DMS79 treated with DMSO at 0.1 percent for 48 hours (cell line): Measurements from ENCODE around the gene YY2.

Experiments used
- DNase-seq: peaks from one replicate; lab custom pipeline; 2025; lab: John Stamatoyannopoulos, UW

The YY2 gene

DNA sequence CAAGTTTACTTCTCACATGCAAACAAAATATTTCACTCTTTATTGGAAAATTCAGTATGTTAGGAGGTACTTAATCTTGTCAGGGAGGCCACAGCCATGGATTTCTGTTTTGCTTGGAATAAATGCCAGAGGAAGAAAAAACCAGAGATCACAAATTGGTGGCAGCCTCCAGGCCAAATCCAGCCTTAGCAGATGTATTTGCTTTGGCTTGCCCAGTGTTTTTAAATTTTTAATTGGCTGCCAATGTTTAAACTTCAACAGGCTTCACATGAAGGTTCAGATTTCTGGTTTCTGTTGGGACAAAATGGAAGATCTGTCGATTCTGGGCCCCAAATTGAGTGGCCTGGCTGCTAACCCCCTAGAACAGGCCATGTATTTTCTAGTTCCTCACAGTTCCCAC, 19.2 kb downstream of the YY2 start:
- DNase-seq, result no peak

DNA sequence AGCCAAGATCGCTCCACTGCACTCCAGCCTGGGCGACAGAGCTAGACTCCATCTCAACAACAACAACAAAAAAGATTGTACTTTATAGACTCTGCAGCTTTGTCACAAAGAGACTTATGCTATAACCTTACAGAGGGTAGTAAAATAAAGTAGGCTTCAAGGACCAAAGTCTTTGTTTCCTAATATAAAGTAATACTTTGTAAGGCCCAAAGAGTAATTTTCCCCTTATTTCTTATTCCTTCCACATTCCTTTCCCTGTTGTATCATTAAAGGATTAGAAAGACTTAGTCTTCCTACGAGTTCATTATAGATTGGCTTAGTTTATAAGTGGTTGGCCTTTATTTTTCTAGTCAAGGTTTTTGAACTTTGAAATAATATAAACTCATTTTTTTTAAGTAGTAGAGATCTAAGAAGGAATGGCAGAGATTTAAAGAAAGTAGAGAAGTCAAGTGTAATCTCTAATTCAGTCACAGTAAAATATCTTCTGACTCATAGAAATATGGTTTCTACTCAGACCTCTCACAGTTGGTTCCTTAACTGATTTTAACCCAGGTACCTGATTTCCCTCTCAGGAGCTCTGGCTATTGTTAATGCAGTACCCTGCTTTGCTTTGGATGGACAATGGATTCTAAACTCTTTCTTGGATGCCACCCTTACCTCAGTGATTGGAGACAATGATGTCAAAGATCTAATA, 26.2 kb downstream of the YY2 start:
- DNase-seq, result no peak

DNA sequence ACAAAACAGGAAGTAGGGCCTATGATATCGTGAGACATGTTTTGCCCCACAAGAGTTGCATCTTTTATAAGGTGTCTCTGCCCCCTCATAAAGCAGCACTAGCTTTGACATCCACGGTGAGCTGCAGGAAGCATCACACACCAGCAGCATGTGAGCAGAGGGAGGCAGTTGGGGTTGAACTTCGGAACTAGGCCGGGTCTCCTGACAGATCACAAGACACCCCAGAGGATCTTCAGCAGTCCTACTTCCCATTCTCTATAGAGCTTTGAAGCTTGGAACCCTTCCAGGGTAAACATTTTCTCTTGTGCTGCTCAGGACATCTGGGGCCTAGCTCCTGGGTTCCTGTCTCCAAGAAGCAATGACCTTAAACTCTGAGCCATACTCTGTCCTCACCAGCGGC, 27.5 kb downstream of the YY2 start:
- DNase-seq, result no peak

DNA sequence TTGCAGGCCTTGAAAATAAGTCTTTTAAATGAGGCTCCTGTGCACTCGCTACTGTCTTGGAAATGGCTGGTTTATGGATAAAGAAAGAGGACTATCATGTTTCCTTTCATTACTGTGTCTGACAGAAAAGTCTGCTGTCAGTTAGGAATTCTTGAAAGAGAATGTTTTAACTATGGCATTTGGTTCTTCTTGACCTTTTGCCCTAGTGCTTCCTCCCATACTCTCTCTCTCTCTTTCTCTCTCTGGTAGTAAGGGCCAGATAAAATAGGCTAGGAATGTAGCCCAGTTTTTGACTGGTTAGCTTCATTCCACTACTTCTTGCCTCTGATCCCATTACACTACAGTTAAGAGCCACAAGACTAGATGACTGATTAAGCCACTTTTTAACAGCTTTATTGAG, 29.8 kb downstream of the YY2 start:
- DNase-seq, result no peak

DNA sequence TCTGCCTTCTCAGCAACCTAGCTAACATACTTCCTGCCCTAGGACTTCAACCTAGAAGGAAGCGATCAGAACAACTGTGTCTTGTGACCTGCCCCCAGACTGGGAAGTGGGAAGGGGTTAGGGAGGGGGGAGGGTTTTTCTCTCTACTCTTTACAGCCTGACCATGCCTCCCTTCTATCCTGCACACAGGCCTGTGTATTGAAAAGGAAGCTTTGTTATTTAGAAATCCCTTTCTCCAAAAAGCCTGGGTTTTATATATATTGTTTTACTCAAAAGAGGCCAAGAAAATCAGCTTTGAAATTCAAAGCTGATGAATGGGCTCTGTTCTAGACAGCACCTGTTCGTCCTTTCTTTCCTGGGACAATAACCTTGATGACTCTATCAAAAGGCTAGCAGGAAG, 49.5 kb downstream of the YY2 start:
- no peak for DNase-seq

DNA sequence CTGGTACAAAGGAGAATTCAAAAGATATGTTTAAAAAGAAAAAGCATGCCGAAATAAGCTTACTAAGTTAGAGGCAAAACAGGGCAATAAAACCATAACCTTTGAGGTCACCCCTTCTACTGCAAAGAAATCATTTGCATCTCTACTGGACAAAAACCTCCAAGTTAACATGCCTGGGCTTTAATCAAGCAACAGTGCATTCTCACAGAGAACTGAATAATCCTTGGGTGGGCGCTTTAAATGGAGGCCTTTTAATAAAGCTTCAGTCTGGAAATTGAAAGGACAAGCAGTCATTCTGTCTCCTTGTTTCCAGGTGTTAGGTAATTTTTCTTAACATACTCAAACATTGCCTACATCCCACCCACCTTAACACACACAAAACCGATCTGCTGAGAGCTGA, 50.2 kb downstream of the YY2 start:
- no peak for DNase-seq

DNA sequence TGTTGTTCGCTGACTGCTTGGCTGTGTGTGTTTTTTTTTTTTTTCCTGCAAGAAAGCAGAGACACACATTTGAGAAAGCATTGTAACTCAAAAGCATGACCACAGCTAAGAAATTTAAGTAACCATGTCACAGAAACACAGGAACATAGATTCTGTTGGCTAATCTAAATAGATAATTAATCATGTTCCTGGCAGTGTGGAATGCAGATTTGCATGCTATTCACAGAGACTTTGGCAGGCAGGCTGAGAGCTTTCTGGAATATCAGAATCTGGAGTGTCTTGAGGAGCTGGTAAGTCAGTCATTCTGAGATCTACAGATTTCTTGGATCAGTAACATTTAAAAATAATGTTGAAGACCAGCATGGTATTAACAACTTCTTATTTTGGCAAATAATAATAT, 51.5 kb downstream of the YY2 start:
- no peak for DNase-seq
